ENCODE measurements around the gene C1orf174.

- TF ChIP-seq ZBTB40 (IDR thresholded peaks at IDR 0.05): no peak
- no peak for TF ChIP-seq ZBTB40 (CRISPR knock-in tag; IDR thresholded peaks at IDR 0.05)
- no peak for TF ChIP-seq ZNF280D (CRISPR knock-in tag; IDR thresholded peaks at IDR 0.05)
- TF ChIP-seq ARID5B (CRISPR knock-in tag; IDR thresholded peaks at IDR 0.05): no peak
- no peak for TF ChIP-seq CTCF (CRISPR knock-in tag; IDR thresholded peaks at IDR 0.05)
- TF ChIP-seq NR3C1 (CRISPR knock-in tag; IDR thresholded peaks at IDR 0.05): no peak
- no peak for TF ChIP-seq TAF1 (CRISPR knock-in tag; IDR thresholded peaks at IDR 0.05)
- TF ChIP-seq SALL2 (CRISPR knock-in tag; IDR thresholded peaks at IDR 0.05): no peak
- TF ChIP-seq ETS1 (CRISPR knock-in tag; IDR thresholded peaks at IDR 0.05): no peak
- TF ChIP-seq CREB3 (CRISPR knock-in tag; IDR thresholded peaks at IDR 0.05): no peak
- no peak for TF ChIP-seq SRSF9 (IDR thresholded peaks at IDR 0.05; ENCODE audit: borderline replicate concordance, insufficient read depth, low read depth, low read length, poor library complexity, severe bottlenecking)
- TF ChIP-seq POLR2A (IDR thresholded peaks at IDR 0.05; ENCODE audit: insufficient read depth in 1 of 2, low read depth in 2 of 2, low read length in 2 of 2): no peak
These were observed 25.3 kb downstream of the C1orf174 start for GRCh38 chr1:3874736-3875135.
